K562 (cell line): Measurements from ENCODE around the gene ZNF326. TPM values are rescaled to one million over a fixed set of nuclear protein-coding genes. Genes with fewer than 3 reads are reported as not detected.

ENCODE experiments used
- AFF1 ChIP-seq, 2 experiments: fragments of 450-650 bp; IDR thresholded peaks; 2 replicates each; pipeline ENCODE4 v1.6.1; 2018; ENCODE audit warnings: mild to moderate bottlenecking in 2 of 2, low read depth in 1 of 2; ENCODE audit not compliant: partially characterized antibody in 2 of 2
- CBFA2T3 ChIP-seq: fragments of 450-650 bp; IDR thresholded peaks from 2 replicates; pipeline ENCODE4 v1.6.1; 2017
- CREBBP ChIP-seq: IDR thresholded peaks from one replicate; pipeline ENCODE4 v1.6.1; 2012; ENCODE audit warnings: low read depth, mild to moderate bottlenecking, control low read depth, inconsistent platforms, low read length
- MEF2D ChIP-seq: conservative IDR thresholded peaks from 2 replicates; pipeline ENCODE4 v1.6.1; 2016; ENCODE audit warnings: low read depth, missing genetic modification characterization, missing compliant biosample characterization
- NFIX ChIP-seq: fragments of 250-450 bp; sonication (Bioruptor Pico); IDR thresholded peaks from 2 replicates; pipeline ENCODE4 v1.4.0; 2020; ENCODE audit warnings: low read depth, mild to moderate bottlenecking, moderate library complexity
- POLR2AphosphoS2 ChIP-seq: IDR thresholded peaks from 2 replicates; pipeline ENCODE4 v1.6.1; 2012; ENCODE audit warnings: low read length, improper control_type of control experiment
- POLR2B ChIP-seq: fragments of 450-650 bp; IDR thresholded peaks from 2 replicates; pipeline ENCODE4 v1.6.1; 2018; ENCODE audit warnings: low read depth; ENCODE audit not compliant: partially characterized antibody
- STAT5A ChIP-seq: IDR thresholded peaks from 2 replicates; pipeline ENCODE4 v1.6.1; 2012; ENCODE audit warnings: low read length, inconsistent platforms, borderline replicate concordance
- TBP ChIP-seq: optimal IDR thresholded peaks from 2 replicates; pipeline ENCODE3; 2011; ENCODE audit warnings: low read depth, low read length, improper control_type of control experiment
- TCF3 ChIP-seq: sonication (generic); formaldehyde crosslinking; IDR thresholded peaks from 2 replicates; pipeline ENCODE4 v1.4.0; 2020; ENCODE audit warnings: mild to moderate bottlenecking, missing genetic modification reagents
- ZBTB11 ChIP-seq, 3 experiments: fragments of 200-800 bp in 1 of 3; fragments of 250-450 bp in 1 of 3; fragments of 450-650 bp in 1 of 3; sonication (Bioruptor Pico) in 1 of 3; sonication (Bioruptor generic) in 1 of 3; formaldehyde crosslinking in 1 of 3; IDR thresholded peaks; 2 replicates each; pipeline versions ENCODE4 v1.6.1 to v1.8.0; 2016 to 2022; ENCODE audit warnings: mild to moderate bottlenecking in 2 of 3, missing genetic modification characterization in 2 of 3, missing compliant biosample characterization in 1 of 3, moderate library complexity in 1 of 3
- ZFPM2 ChIP-seq: fragments of 250-450 bp; sonication (Bioruptor Pico); IDR thresholded peaks from 2 replicates; pipeline ENCODE4 v1.5.1; 2022; ENCODE audit warnings: mild to moderate bottlenecking
- ZNF280A ChIP-seq: fragments of 450-650 bp; IDR thresholded peaks from 2 replicates; pipeline ENCODE4 v1.6.1; 2018; ENCODE audit warnings: mild to moderate bottlenecking, low read depth; ENCODE audit not compliant: partially characterized antibody
- ZNF280B ChIP-seq: fragments of 250-450 bp; sonication (Bioruptor Pico); IDR thresholded peaks from 2 replicates; pipeline ENCODE4 v1.5.1; 2021; ENCODE audit warnings: mild to moderate bottlenecking
- ZSCAN32 ChIP-seq: fragments of 450-650 bp; formaldehyde crosslinking; IDR thresholded peaks from 2 replicates; pipeline ENCODE4 v1.4.0; 2020; ENCODE audit warnings: mild to moderate bottlenecking, moderate library complexity
- polyA plus RNA-seq, 8 experiments: library from polyadenylated mRNA; depleted of rRNA in 4 of 8; stranded (reverse) in 5 of 8; unstranded in 3 of 8; fragments of >200 nt; fragmentation: Nextera tagmentation in 2 of 8; fragmentation: Illumina TruSeq in 1 of 8; extraction: Ambion mirVana in 2 of 8; extraction: Trizol in 1 of 8; gene quantifications; 2 replicates each; pipeline versions ENCODE4 v1.2.1 to v1.2.3, GENCODE V29; 2011 to 2014; ENCODE audit warnings: inconsistent platforms in 1 of 8, missing spikeins in 1 of 8
- total RNA-seq, 7 experiments: library from RNA; depleted of rRNA in 6 of 7; stranded (reverse); fragments of >200 nt in 6 of 7; fragmentation: Illumina TruSeq in 2 of 7; extraction: Trizol in 2 of 7; gene quantifications; 2 replicates each; pipeline versions ENCODE4 v1.2.1 to v1.2.3, GENCODE V29; 2011 to 2021; ENCODE audit warnings: low replicate concordance in 1 of 7
- TF ChIP-seq, protein P1 (sequence below): fragments of 250-450 bp; sonication (Bioruptor Pico); IDR thresholded peaks from 2 replicates; pipeline ENCODE4 v1.9.0; 2021; ENCODE audit warnings: mild to moderate bottlenecking

The ZNF326 gene
- total and polyA plus RNA-seq, 9 of the 15 experiments (the other 6 are each of a cell fraction or from before 2014, with no cell fraction given) = 7.2 to 33.2 (median 20.1) TPM

DNA sequence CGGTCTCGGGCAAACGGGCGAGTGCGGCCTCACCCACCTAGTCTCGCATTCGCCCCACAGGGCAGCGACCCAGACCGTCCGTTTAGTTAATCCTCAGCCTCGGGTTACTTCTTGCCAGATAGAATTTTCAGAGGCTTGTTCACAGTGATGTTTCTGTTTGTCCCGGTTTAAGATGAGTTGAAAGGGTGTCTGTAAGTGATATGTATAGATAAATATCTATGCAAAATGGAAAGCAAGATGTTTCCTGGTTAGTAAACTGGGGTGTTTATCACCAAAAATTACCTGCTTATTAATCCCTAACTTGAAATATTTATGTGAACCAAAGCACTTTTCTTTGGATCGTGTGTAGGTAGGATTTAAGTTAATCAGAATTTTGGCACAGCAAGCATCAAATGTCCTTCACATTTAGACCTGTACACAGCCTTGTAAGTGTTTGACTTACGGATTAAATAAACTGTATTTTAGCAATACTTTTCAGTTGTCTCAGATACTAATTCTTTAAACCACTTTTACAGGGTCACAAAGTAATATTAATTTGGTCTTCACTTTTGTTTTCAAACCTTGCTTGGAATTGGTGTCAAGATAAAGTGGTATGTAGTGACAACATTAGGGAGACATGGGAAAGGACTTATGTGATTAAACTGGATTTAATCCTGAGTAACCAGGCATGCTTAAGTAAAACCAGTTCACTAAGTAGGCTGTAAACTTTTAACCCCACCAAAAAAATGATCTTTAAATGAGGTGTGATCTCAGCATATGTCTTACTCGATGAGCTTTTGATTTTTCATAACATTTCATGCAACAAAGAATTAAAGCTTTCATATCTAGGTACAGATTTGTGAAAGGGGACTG is 914 bp downstream of the ZNF326 start (continued):
- no peak for TF ChIP-seq ZNF280A
- TF ChIP-seq MEF2D (tag) = no peak
- TF ChIP-seq ZSCAN32 (CRISPR knock-in tag) = no peak
- no peak for TF ChIP-seq AFF1 (IDR thresholded peaks at IDR 0.05; ENCODE audit: low read depth in 1 of 2, partially characterized antibody in 2 of 2)
- no peak for TF ChIP-seq ZFPM2 (CRISPR knock-in tag)
- 0 out of 2 replicates have a peak, but pooled peaks have one; percentile 5 for TF ChIP-seq TCF3
- TF ChIP-seq NFIX (CRISPR knock-in tag) = no peak
- TF ChIP-seq POLR2AphosphoS2 = no peak
- TF ChIP-seq, protein P1, sequence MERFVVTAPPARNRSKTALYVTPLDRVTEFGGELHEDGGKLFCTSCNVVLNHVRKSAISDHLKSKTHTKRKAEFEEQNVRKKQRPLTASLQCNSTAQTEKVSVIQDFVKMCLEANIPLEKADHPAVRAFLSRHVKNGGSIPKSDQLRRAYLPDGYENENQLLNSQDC (CRISPR knock-in tag) = peak; percentile 95
- 0 out of 2 replicates have a peak, but pooled peaks have one; percentile 4 for TF ChIP-seq CBFA2T3
- TF ChIP-seq CREBBP = no peak
- TF ChIP-seq ZBTB11 (CRISPR knock-in tag; IDR thresholded peaks at IDR 0.05) = no peak
- TF ChIP-seq TBP = peak; percentile 86
- no peak for TF ChIP-seq STAT5A
- TF ChIP-seq ZNF280B = no peak
- no peak for TF ChIP-seq POLR2B
